IMR-90 (cell line): Measurements from ENCODE around the gene TOB2. TPM values are rescaled to one million over a fixed set of nuclear protein-coding genes. Genes with fewer than 3 reads are reported as not detected.

Experiments used
- MAFK ChIP-seq: IDR thresholded peaks from 2 replicates; pipeline ENCODE4 v1.6.1; 2012; ENCODE audit warnings: low read depth, low read length, improper control_type of control experiment
- MXI1 ChIP-seq: IDR thresholded peaks from 2 replicates; pipeline ENCODE4 v1.6.1; 2012; ENCODE audit warnings: low read depth, mild to moderate bottlenecking, low read length, moderate library complexity, borderline replicate concordance
- RCOR1 ChIP-seq: IDR thresholded peaks from 2 replicates; pipeline ENCODE4 v1.6.1; 2012; ENCODE audit warnings: mild to moderate bottlenecking, low read length, improper control_type of control experiment; ENCODE audit not compliant: insufficient replicate concordance
- RFX5 ChIP-seq: IDR thresholded peaks from 2 replicates; pipeline ENCODE4 v1.8.0; 2012; ENCODE audit warnings: low read depth, mild to moderate bottlenecking, low read length, moderate library complexity
- polyA plus RNA-seq, 3 experiments: library from polyadenylated mRNA; depleted of rRNA; stranded (reverse); fragments of >200 nt; gene quantifications; 2 replicates each; pipeline ENCODE4 v1.2.3, GENCODE V29; 2012; ENCODE audit warnings: low replicate concordance in 1 of 3
- total RNA-seq: library from RNA; depleted of rRNA; stranded (reverse); fragments of >200 nt; gene quantifications from 2 replicates; pipeline ENCODE4 v1.2.3, GENCODE V29; 2012
- TF ChIP-seq, protein P1 (sequence below): fragments of 150-350 bp; IDR thresholded peaks from 2 replicates; pipeline ENCODE4 v1.6.1; 2016; ENCODE audit warnings: low read depth, mild to moderate bottlenecking, low read length, moderate library complexity, borderline replicate concordance

The TOB2 gene
- total and polyA plus RNA-seq, 2 of the 4 experiments (the other 2 are of a cell fraction): 17.4 to 23.3 TPM

DNA sequence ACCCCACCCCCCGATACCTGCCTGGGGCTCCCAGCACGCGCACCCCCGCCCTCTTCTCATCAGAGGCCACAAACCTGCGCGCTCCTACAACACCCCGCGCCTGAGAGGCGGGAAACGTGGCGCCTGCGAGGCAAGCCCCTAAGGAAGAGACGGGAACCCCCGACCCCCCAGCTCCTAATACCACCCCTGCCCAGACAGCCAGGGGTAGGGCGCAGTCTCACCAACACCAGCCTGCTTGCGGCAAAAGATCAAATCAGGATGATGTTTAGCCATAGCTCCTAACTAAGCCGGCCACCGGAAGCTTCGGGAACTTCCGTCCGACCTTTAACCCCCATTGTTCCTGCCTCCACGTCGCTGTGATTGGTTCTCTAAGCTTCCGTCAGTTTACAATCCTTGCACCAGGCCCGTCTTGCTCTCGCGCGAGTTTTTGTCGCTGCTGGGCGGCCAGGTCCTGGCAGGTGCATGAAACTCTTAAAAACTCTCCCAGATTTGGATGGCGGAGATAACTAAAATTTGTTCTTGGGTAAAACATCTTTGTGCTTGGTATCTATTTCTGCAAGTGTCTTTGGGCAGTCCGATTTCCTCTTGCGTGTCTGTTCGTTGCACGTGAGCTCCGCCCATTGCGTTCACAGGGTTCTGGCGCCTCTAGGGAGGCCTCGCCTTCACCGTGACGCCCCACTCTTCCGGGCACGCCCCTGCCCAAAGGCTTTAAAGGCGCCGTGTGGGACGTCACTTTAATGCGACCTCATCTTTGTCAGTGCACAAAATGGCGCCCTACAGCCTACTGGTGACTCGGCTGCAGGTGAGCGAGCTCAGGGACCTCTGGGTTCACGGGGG lies 22.0 kb upstream of the TOB2 start, which contains the start of the genes ACO2 and PHF5A (continued):
- TF ChIP-seq, protein P1, sequence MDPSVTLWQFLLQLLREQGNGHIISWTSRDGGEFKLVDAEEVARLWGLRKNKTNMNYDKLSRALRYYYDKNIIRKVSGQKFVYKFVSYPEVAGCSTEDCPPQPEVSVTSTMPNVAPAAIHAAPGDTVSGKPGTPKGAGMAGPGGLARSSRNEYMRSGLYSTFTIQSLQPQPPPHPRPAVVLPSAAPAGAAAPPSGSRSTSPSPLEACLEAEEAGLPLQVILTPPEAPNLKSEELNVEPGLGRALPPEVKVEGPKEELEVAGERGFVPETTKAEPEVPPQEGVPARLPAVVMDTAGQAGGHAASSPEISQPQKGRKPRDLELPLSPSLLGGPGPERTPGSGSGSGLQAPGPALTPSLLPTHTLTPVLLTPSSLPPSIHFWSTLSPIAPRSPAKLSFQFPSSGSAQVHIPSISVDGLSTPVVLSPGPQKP: peak; percentile 48; the same call in 1 of the 2 replicates
- TF ChIP-seq MAFK (no peak), RCOR1 (no peak), RFX5 (no peak), MXI1 (peak; percentile 82)
